C1 segment of cervical spinal cord (tissue), 14 donors: Measurements from ENCODE around the gene ZNF423.
A peak's percentile ranks its signal among the peaks of the same experiment; 100 is the strongest.
"Not testable (repeated sequence)": the region's sequence is repeated elsewhere in the genome, so short reads cannot be mapped to it uniquely, and the experiment has no call there.

ENCODE experiments used
- DNase-seq, 14 donors: peaks; one replicate each; lab custom pipeline; 2025; lab: John Stamatoyannopoulos, UW

The ZNF423 gene

GRCh38 chr16:49587511-49587910 is 268.4 kb downstream of the ZNF423 start:
- no peak for DNase-seq

GRCh38 chr16:49586466-49587450 is 269.2 kb downstream of the ZNF423 start:
- DNase-seq = peak in 1 of 14 donors; percentile 75

- no peak for DNase-seq
Observed at GRCh38 chr16:49585143-49585832, 270.6 kb downstream of the ZNF423 start.

- no peak for DNase-seq
Observed at GRCh38 chr16:49583911-49584310, 272.0 kb downstream of the ZNF423 start.

GRCh38 chr16:49581630-49582298 is 274.1 kb downstream of the ZNF423 start:
- DNase-seq = no peak

GRCh38 chr16:49580751-49581303 is 275.1 kb downstream of the ZNF423 start:
- no peak for DNase-seq

- no peak for DNase-seq
Observed at GRCh38 chr16:49578435-49579024, 277.4 kb downstream of the ZNF423 start.

GRCh38 chr16:49578018-49578417 is 277.9 kb downstream of the ZNF423 start:
- DNase-seq = peak in 1 of 14 donors; percentile 11

- no peak for DNase-seq
Observed at GRCh38 chr16:49576941-49577340, 279.0 kb downstream of the ZNF423 start.

- no peak for DNase-seq
Observed at GRCh38 chr16:49576173-49576494, 279.8 kb downstream of the ZNF423 start.

GRCh38 chr16:49575346-49576172 is 280.4 kb downstream of the ZNF423 start:
- peak in 7 of 14 donors; percentile 11 to 55 (median 25) for DNase-seq

- DNase-seq = no peak
Observed at GRCh38 chr16:49574826-49575225, 281.1 kb downstream of the ZNF423 start.

- DNase-seq = no peak
Observed at GRCh38 chr16:49567950-49568349, 288.0 kb downstream of the ZNF423 start.

GRCh38 chr16:49566432-49566831 is 289.5 kb downstream of the ZNF423 start:
- no peak for DNase-seq

GRCh38 chr16:49564496-49565229 is 291.2 kb downstream of the ZNF423 start:
- peak in 2 of 14 donors; percentile 16 to 33 for DNase-seq

GRCh38 chr16:49563666-49564065 is 292.2 kb downstream of the ZNF423 start:
- DNase-seq = no peak

- not testable (repeated sequence) for DNase-seq
Observed at GRCh38 chr16:49562894-49563293, 293.0 kb downstream of the ZNF423 start.

- no peak for DNase-seq
Observed at GRCh38 chr16:49562228-49562627, 293.7 kb downstream of the ZNF423 start.

GRCh38 chr16:49560004-49560830 is 295.7 kb downstream of the ZNF423 start:
- peak in 2 of 14 donors; percentile 19 to 46 for DNase-seq
